PC-9 (cell line): ENCODE results near the gene ADCK2. TPM values are rescaled to one million over a fixed set of nuclear protein-coding genes. Genes with fewer than 3 reads are reported as not detected.
"Not testable (repeated sequence)": the region's sequence is repeated elsewhere in the genome, so short reads cannot be mapped to it uniquely, and the experiment has no call there.

ENCODE experiments used
- BruUV-seq: library from RNA; stranded (reverse); fragments of 400-500 nt; replicated peaks from 2 replicates; lab custom pipeline; 2021; lab: Mats Ljungman, UMichigan
- CTCF ChIA-PET: fragments of 300-600 bp; sonication (Branson Sonifier 250); formaldehyde crosslinking; loops from one replicate; lab custom pipeline; 2022; ENCODE audit warnings: antibody characterized with exemption; lab: Charles Lee
- POLR2A ChIA-PET: fragments of 300-600 bp; sonication (Branson Sonifier 250); formaldehyde crosslinking; loops from one replicate; lab custom pipeline; 2022; ENCODE audit warnings: antibody characterized with exemption; ENCODE audit not compliant: unreplicated experiment; lab: Charles Lee
- DNase-seq, 2 experiments: peaks; one replicate each; pipeline versions ENCODE4 v3.0.0 to v3.0.0-alpha.2; 2015 to 2022; ENCODE audit warnings: mixed read lengths in 1 of 2
- H2AFZ ChIP-seq: fragments of 200-600 bp; sonication (generic); 2 replicates; pipeline ENCODE4 v1.8.1; 2017; ENCODE audit warnings: antibody characterized with exemption
- H3F3A ChIP-seq: fragments of 200-600 bp; sonication (generic); 2 replicates; pipeline ENCODE4 v1.8.1; 2017; ENCODE audit warnings: antibody characterized with exemption, mild to moderate bottlenecking, low read depth; ENCODE audit not compliant: insufficient read depth
- H3K27ac ChIP-seq: fragments of 200-600 bp; sonication (generic); 2 replicates; pipeline ENCODE4 v1.6.1; 2016; ENCODE audit warnings: mixed run types
- H3K27me3 ChIP-seq: fragments of 200-600 bp; sonication (generic); 2 replicates; pipeline ENCODE4 v1.6.1; 2016; ENCODE audit warnings: low read depth, mixed run types; ENCODE audit not compliant: insufficient read depth
- H3K36me3 ChIP-seq: fragments of 200-600 bp; sonication (generic); 2 replicates; pipeline ENCODE4 v1.6.1; 2016; ENCODE audit warnings: low read depth, mixed run types
- H3K4me1 ChIP-seq: fragments of 200-600 bp; sonication (generic); replicated peaks from 2 replicates; pipeline ENCODE4 v1.6.1; 2016; ENCODE audit warnings: mixed run types; ENCODE audit not compliant: insufficient read depth
- H3K4me2 ChIP-seq: fragments of 200-600 bp; sonication (generic); 2 replicates; pipeline ENCODE4 v1.6.1; 2017; ENCODE audit warnings: mixed run types
- H3K4me3 ChIP-seq: fragments of 200-600 bp; sonication (generic); 2 replicates; pipeline ENCODE4 v1.6.1; 2016; ENCODE audit warnings: mixed run types
- H3K79me2 ChIP-seq: fragments of 200-600 bp; sonication (generic); 2 replicates; pipeline ENCODE4 v1.6.1; 2017; ENCODE audit warnings: low read depth, mixed run types
- H3K9me2 ChIP-seq: fragments of 200-600 bp; sonication (generic); 2 replicates; pipeline ENCODE4 v1.8.1; 2017; ENCODE audit warnings: mild to moderate bottlenecking; ENCODE audit not compliant: insufficient read depth
- H3K9me3 ChIP-seq: fragments of 200-600 bp; sonication (generic); 2 replicates; pipeline ENCODE4 v1.8.1; 2016; ENCODE audit warnings: low read depth; ENCODE audit not compliant: insufficient read depth
- H4K20me1 ChIP-seq: fragments of 200-600 bp; sonication (generic); 2 replicates; pipeline ENCODE4 v1.8.1; 2017; ENCODE audit not compliant: insufficient read depth
- EZH2 ChIP-seq: fragments of 200-600 bp; sonication (generic); IDR thresholded peaks from 2 replicates; pipeline ENCODE4 v1.8.0; 2017; ENCODE audit warnings: antibody characterized with exemption, low read depth
- intact Hi-C: fragments of 100-400 bp; cut with micrococcal nuclease; formaldehyde crosslinking; loops from one replicate; pipeline ENCODE4 v1.10.0; 2022; ENCODE audit not compliant: unreplicated experiment
- total RNA-seq: library from RNA; stranded (reverse); gene quantifications from 2 replicates; pipeline ENCODE4 v1.2.3, GENCODE V29; 2021
- TF ChIP-seq, protein P1 (sequence below): fragments of 200-600 bp; sonication (generic); conservative IDR thresholded peaks from 2 replicates; pipeline ENCODE4 v1.6.1; 2017; ENCODE audit warnings: mixed run types, antibody characterized with exemption, mild to moderate bottlenecking, moderate library complexity

Gene ADCK2
- total RNA-seq, 1 experiment from 2014 or later, result 35.3 TPM

DNA sequence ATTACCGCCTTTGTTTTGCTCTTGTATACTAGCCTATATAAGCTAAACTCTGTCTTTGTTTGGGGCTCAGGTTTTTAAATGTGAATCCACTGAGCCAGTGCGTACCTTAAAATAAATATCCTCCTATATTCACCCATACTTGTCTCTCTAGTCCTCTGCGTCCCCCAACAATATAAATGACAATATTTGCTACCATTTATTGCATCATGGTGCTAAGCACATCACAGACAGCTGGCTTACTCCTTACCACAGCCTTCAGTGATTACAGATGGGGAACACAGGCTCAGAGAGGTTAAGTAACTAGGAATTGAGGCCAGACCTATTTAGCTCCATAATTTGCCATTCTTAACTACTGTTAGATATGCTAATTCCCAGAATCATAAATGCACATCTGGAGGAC, 3.4 kb upstream of the ADCK2 start:
- H3K9me3 ChIP-seq, result no peaks in the 10 kb centered on the region
- intact Hi-C loops, result no loop called here

DNA sequence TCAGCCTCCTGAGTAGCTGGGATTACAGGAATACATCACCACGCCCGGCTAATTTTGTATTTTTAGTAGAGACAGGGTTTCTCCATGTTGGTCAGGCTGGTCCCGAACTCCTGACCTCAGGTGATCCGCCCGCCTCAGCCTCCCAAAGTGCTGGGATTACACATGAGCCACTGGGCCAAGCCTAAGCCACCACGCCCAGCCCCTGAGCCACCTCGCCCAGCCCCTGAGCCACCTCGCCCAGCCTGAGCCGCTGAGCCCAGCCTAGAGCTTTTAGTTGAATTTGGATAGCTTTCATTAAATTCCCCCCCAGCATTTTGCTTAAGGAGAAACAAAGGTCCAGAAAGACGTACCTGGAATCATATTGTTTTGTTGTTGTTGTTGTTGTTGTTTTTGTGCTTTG, 2.9 kb upstream of the ADCK2 start:
- H3K4me1 ChIP-seq, result peaks cover 39% of the 10 kb centered on the region
- H3K9me3 ChIP-seq, H3K4me3 ChIP-seq, H3K27ac ChIP-seq, H3K79me2 ChIP-seq, H3K9me2 ChIP-seq, H2AFZ ChIP-seq, H4K20me1 ChIP-seq, CTCF ChIA-PET, H3K27me3 ChIP-seq, BruUV-seq, H3K4me2 ChIP-seq, H3K36me3 ChIP-seq, H3F3A ChIP-seq: not testable (repeated sequence)
- DNase-seq, result peak in 1 of 2 experiments; percentile 29
- POLR2A ChIA-PET, result interaction anchor here (0.6 kb wide), 1 partner anchor 354 kb away, joined by 4 read pairs; no protein-coding TSS in a partner anchor
- intact Hi-C loops, result loop anchor here (5.0 kb wide), 1 partner anchor 342 kb away; the partner anchor contains the start of gene MRPS33

More for the DNA sequence above, 3.4 kb upstream of the ADCK2 start:
- Histone ChIP-seq H2AFZ (no peak overlapping the region), H3K27me3 (no peaks in the 10 kb centered on the region), H3K36me3 (no peaks in the 10 kb centered on the region), H3K27ac (no peak overlapping the region), H3K79me2 (no peaks in the 10 kb centered on the region), H3K4me3 (no peak overlapping the region), H3F3A (peaks cover 4% of the 10 kb centered on the region; the same call in 1 of the 2 replicates), H3K9me2 (no peaks in the 10 kb centered on the region), H3K4me2 (no peak overlapping the region), H3K4me1 (peaks cover 33% of the 10 kb centered on the region), H4K20me1 (no peaks in the 10 kb centered on the region)
- no peak for TF ChIP-seq EZH2
- TF ChIP-seq, protein P1, sequence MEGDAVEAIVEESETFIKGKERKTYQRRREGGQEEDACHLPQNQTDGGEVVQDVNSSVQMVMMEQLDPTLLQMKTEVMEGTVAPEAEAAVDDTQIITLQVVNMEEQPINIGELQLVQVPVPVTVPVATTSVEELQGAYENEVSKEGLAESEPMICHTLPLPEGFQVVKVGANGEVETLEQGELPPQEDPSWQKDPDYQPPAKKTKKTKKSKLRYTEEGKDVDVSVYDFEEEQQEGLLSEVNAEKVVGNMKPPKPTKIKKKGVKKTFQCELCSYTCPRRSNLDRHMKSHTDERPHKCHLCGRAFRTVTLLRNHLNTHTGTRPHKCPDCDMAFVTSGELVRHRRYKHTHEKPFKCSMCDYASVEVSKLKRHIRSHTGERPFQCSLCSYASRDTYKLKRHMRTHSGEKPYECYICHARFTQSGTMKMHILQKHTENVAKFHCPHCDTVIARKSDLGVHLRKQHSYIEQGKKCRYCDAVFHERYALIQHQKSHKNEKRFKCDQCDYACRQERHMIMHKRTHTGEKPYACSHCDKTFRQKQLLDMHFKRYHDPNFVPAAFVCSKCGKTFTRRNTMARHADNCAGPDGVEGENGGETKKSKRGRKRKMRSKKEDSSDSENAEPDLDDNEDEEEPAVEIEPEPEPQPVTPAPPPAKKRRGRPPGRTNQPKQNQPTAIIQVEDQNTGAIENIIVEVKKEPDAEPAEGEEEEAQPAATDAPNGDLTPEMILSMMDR, result no peak
- POLR2A ChIA-PET, result interaction anchor here (0.6 kb wide), 2 partner anchors 58 to 354 kb away, joined by 4 to 5 read pairs; no protein-coding TSS in a partner anchor
- CTCF ChIA-PET, result interaction anchor here (0.5 to 0.6 kb wide), 2 partner anchors 27 to 255 kb away, joined by 3 to 4 read pairs; partner anchors contain the start of gene NDUFB2
- DNase-seq, result peak in 1 of 2 experiments; percentile 21
- no TSS peak for BruUV-seq

DNA sequence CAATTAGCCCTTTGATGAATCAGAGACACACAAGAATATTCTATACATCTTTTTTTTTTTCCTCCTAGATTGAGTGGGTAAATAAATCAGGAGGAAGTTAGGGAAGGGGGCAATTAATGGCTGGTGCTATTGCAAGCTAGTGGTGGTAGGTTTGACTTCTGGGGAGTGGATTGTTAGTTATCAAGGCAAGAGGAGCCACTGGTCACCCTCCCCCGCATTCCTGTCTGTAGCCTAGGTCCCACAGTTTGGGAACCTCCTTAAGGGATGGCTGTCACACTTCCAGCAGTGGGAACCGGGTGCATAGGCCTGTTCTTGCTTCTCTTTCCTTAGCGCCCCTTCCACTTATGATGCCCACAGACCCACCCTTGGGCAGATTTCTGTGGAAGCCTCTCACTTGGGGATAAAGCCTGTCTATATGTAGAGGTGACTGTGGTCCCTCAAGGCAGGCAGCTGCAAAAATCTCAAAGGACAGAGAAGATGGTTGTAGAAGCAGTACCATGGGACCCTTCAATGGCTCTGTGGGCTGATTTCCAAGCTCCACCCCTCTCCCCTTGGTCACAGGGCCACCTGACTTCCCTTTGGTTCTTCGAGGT, 2.3 kb upstream of the ADCK2 start:
- Histone ChIP-seq H3K79me2 (peaks cover 5% of the 10 kb centered on the region; the same call in 1 of the 2 replicates), H3K4me3 (no peak overlapping the region), H3K27ac (no peak overlapping the region), H3K36me3 (no peaks in the 10 kb centered on the region), H3K9me2 (no peaks in the 10 kb centered on the region), H3K4me1 (peaks cover 44% of the 10 kb centered on the region), H3K9me3 (no peaks in the 10 kb centered on the region), H3K27me3 (no peaks in the 10 kb centered on the region), H3K4me2 (no peak overlapping the region), H3F3A (peaks cover 4% of the 10 kb centered on the region; the same call in 1 of the 2 replicates), H4K20me1 (no peaks in the 10 kb centered on the region), H2AFZ (no peak overlapping the region)
- BruUV-seq, result no TSS peak
- intact Hi-C loops, result loop anchor here (5.0 kb wide), 1 partner anchor 342 kb away; the partner anchor contains the start of gene MRPS33
- TF ChIP-seq, protein P1, result no peak
- no peak for TF ChIP-seq EZH2
- DNase-seq, result peak in 1 of 2 experiments; percentile 21
- POLR2A ChIA-PET, result no interaction called here
- CTCF ChIA-PET, result no interaction called here
